H9 (cell line): ENCODE results near the gene F10. TPM values are rescaled to one million over a fixed set of nuclear protein-coding genes. Genes with fewer than 3 reads are reported as not detected.

ENCODE experiments used
- DNase-seq: peaks from one replicate; pipeline ENCODE4 v3.0.0-alpha.2; 2017
- H2AFZ ChIP-seq: one replicate; pipeline ENCODE4 v1.6.1; 2013; ENCODE audit warnings: mild to moderate bottlenecking, low read length, control low read depth, moderate library complexity
- H2AK5ac ChIP-seq: 2 replicates; pipeline ENCODE4 v1.6.1; 2013; ENCODE audit warnings: low read length, control low read depth, mixed read lengths; ENCODE audit not compliant: insufficient read length
- H2BK120ac ChIP-seq: one replicate; pipeline ENCODE4 v1.6.1; 2013; ENCODE audit warnings: low read depth, mild to moderate bottlenecking, low read length, control low read depth, inconsistent platforms; ENCODE audit not compliant: poor library complexity, severe bottlenecking
- H2BK12ac ChIP-seq: 2 replicates; pipeline ENCODE4 v1.6.1; 2013; ENCODE audit warnings: low read length, control low read depth, mixed read lengths, low read depth; ENCODE audit not compliant: insufficient read length
- H2BK15ac ChIP-seq: 2 replicates; pipeline ENCODE4 v1.6.1; 2013; ENCODE audit warnings: low read depth, low read length, control low read depth
- H2BK20ac ChIP-seq: one replicate; pipeline ENCODE4 v1.6.1; 2013; ENCODE audit warnings: low read depth, mild to moderate bottlenecking, low read length, control low read depth, inconsistent platforms; ENCODE audit not compliant: poor library complexity, severe bottlenecking
- H2BK5ac ChIP-seq: 2 replicates; pipeline ENCODE4 v1.6.1; 2013; ENCODE audit warnings: low read length, control low read depth, mixed read lengths; ENCODE audit not compliant: insufficient read length
- H3K14ac ChIP-seq: 2 replicates; pipeline ENCODE4 v1.6.1; 2013; ENCODE audit warnings: low read length, control low read depth; ENCODE audit not compliant: insufficient read depth
- H3K18ac ChIP-seq: 2 replicates; pipeline ENCODE4 v1.6.1; 2013; ENCODE audit warnings: low read depth, mild to moderate bottlenecking, mixed read lengths, low read length, control low read depth; ENCODE audit not compliant: insufficient read length
- H3K23ac ChIP-seq: 2 replicates; pipeline ENCODE4 v1.6.1; 2013; ENCODE audit warnings: low read length, control low read depth, mixed read lengths, low read depth; ENCODE audit not compliant: insufficient read length
- H3K23me2 ChIP-seq: 2 replicates; pipeline ENCODE4 v1.6.1; 2013; ENCODE audit warnings: low read depth, mild to moderate bottlenecking, mixed read lengths, low read length, control low read depth; ENCODE audit not compliant: insufficient read length, poor library complexity, severe bottlenecking
- H3K27ac ChIP-seq: 2 replicates; pipeline ENCODE4 v1.5.1; 2013; ENCODE audit warnings: low read length, control low read depth, mixed read lengths, low read depth; ENCODE audit not compliant: insufficient read length
- H3K27me3 ChIP-seq: 2 replicates; pipeline ENCODE4 v1.6.1; 2013; ENCODE audit warnings: low read length, control low read depth, inconsistent platforms; ENCODE audit not compliant: insufficient read depth
- H3K4ac ChIP-seq: 2 replicates; pipeline ENCODE4 v1.6.1; 2013; ENCODE audit warnings: low read depth, mild to moderate bottlenecking, control low read depth, inconsistent platforms, low read length, moderate library complexity
- H3K4me1 ChIP-seq: 2 replicates; pipeline ENCODE4 v1.6.1; 2013; ENCODE audit warnings: low read length, control low read depth, inconsistent platforms; ENCODE audit not compliant: insufficient read depth
- H3K4me2 ChIP-seq: 2 replicates; pipeline ENCODE4 v1.6.1; 2013; ENCODE audit warnings: low read length, control low read depth, mixed read lengths; ENCODE audit not compliant: insufficient read length, insufficient read depth
- H3K56ac ChIP-seq: 2 replicates; pipeline ENCODE4 v1.6.1; 2013; ENCODE audit warnings: low read depth, mild to moderate bottlenecking, mixed read lengths, low read length, control low read depth; ENCODE audit not compliant: insufficient read length
- H3K79me1 ChIP-seq: 2 replicates; pipeline ENCODE4 v1.6.1; 2013; ENCODE audit warnings: low read depth, mild to moderate bottlenecking, moderate library complexity, low read length, control low read depth, inconsistent platforms; ENCODE audit not compliant: insufficient read depth, poor library complexity, severe bottlenecking
- H3K79me2 ChIP-seq: 2 replicates; pipeline ENCODE4 v1.6.1; 2013; ENCODE audit warnings: low read length, control low read depth, inconsistent platforms; ENCODE audit not compliant: insufficient read depth
- H3K9ac ChIP-seq: 2 replicates; pipeline ENCODE4 v1.6.1; 2013; ENCODE audit warnings: low read length, control low read depth, mixed read lengths; ENCODE audit not compliant: insufficient read length; ENCODE audit errors: extremely low read depth
- H3K9me3 ChIP-seq: one replicate; pipeline ENCODE4 v1.6.1; 2013; ENCODE audit warnings: low read depth, low read length, inconsistent platforms; ENCODE audit not compliant: control insufficient read depth
- H3T11ph ChIP-seq: one replicate; pipeline ENCODE4 v1.6.1; 2013; ENCODE audit warnings: mild to moderate bottlenecking, low read length, control low read depth, inconsistent platforms
- H4K20me1 ChIP-seq: one replicate; pipeline ENCODE4 v1.6.1; 2013; ENCODE audit not compliant: control insufficient read depth, insufficient read length, insufficient read depth
- H4K5ac ChIP-seq: 2 replicates; pipeline ENCODE4 v1.6.1; 2013; ENCODE audit warnings: low read depth, mild to moderate bottlenecking, mixed read lengths, low read length, control low read depth; ENCODE audit not compliant: insufficient read length
- H4K8ac ChIP-seq: replicated peaks from 2 replicates; pipeline ENCODE4 v1.6.1; 2013; ENCODE audit warnings: low read length, control low read depth, mixed read lengths, low read depth; ENCODE audit not compliant: insufficient read length
- H4K91ac ChIP-seq: 2 replicates; pipeline ENCODE4 v1.6.1; 2013; ENCODE audit warnings: low read depth, mild to moderate bottlenecking, moderate library complexity, mixed read lengths, low read length, control low read depth; ENCODE audit not compliant: insufficient read length
- H3K27ac Mint-ChIP-seq, 3 experiments: 2 replicates in 2 of 3; 3 replicates in 1 of 3; pipeline ENCODE4 v1.8.0; 2020 to 2021; ENCODE audit warnings: mixed read lengths in 3 of 3, mild to moderate bottlenecking in 1 of 3, moderate library complexity in 1 of 3
- H3K27me3 Mint-ChIP-seq: 2 replicates; pipeline ENCODE4 v1.8.0; 2021; ENCODE audit warnings: low read depth, mild to moderate bottlenecking, moderate library complexity, mixed read lengths
- H3K36me3 Mint-ChIP-seq, 3 experiments: 2 replicates in 2 of 3; 3 replicates in 1 of 3; pipeline ENCODE4 v1.8.0; 2020 to 2021; ENCODE audit warnings: low read depth in 3 of 3, mixed read lengths in 3 of 3; ENCODE audit not compliant: insufficient read depth in 1 of 3
- H3K4me1 Mint-ChIP-seq, 2 experiments: 2 replicates each; pipeline ENCODE4 v1.8.0; 2020; ENCODE audit warnings: mixed read lengths in 2 of 2
- H3K4me3 Mint-ChIP-seq, 2 experiments: 2 replicates in 1 of 2; 3 replicates in 1 of 2; pipeline ENCODE4 v1.8.0; 2020 to 2021; ENCODE audit warnings: mild to moderate bottlenecking in 2 of 2, mixed read lengths in 2 of 2, moderate library complexity in 1 of 2
- H3K9me3 Mint-ChIP-seq, 2 experiments: 2 replicates in 1 of 2; 3 replicates in 1 of 2; pipeline ENCODE4 v1.8.0; 2020; ENCODE audit warnings: mild to moderate bottlenecking in 2 of 2, mixed read lengths in 2 of 2, moderate library complexity in 1 of 2
- CTCF ChIP-seq: fragments of 200-600 bp; sonication (generic); conservative IDR thresholded peaks from 3 replicates; pipeline ENCODE4 v1.8.0; 2021; ENCODE audit warnings: antibody characterized with exemption, mild to moderate bottlenecking
- WGBS: extraction: QIAGEN DNeasy Blood & Tissue Kit; methylation state at CpG from one replicate; pipeline ENCODE4 v1.1.7; 2013; ENCODE audit warnings: missing lambda C conversion rate, low lambda C conversion rate, mixed read lengths; ENCODE audit not compliant: insufficient read length; ENCODE audit errors: extremely low coverage; 5-methylcytosine and 5-hydroxymethylcytosine counted together
- total RNA-seq: library from RNA; stranded (reverse); gene quantifications from 2 replicates; pipeline ENCODE4 v1.2.1, GENCODE V29; 2021

F10 gene
- total RNA-seq, 1 experiment from 2014 or later: 1.7 TPM

- H4K8ac ChIP-seq: no peak overlapping the region
Measured at GRCh38 chr13:113113846-113114271, 8.7 kb upstream of the F10 start.

More at GRCh38 chr13:113113846-113114271, 8.7 kb upstream of the F10 start:
- WGBS: no CpG with 5 or more reads among the region's 8 CpGs
- H4K91ac ChIP-seq: no peak overlapping the region
- H3K79me2 ChIP-seq: no peaks in the 10 kb centered on the region
- no peak overlapping the region for H2BK120ac ChIP-seq
- no peak overlapping the region for H3K23ac ChIP-seq
- H3K23me2 ChIP-seq: peaks cover 4% of the 10 kb centered on the region
- H3K4me2 ChIP-seq: no peak overlapping the region
- no peak overlapping the region for H3K18ac ChIP-seq
- no peak overlapping the region for H2AFZ ChIP-seq
- no peak overlapping the region for H3K14ac ChIP-seq
- no peaks in the 10 kb centered on the region for H3K9me3 ChIP-seq
- no peak overlapping the region for H2BK20ac ChIP-seq
- Mint-ChIP-seq H3K36me3 (peaks cover 3 to 5% (median 4%) of the 10 kb centered on the region in 3 experiments; a peak in 4 of 7 replicates), H3K27ac (no peak overlapping the region), H3K27me3 (peaks cover 40% of the 10 kb centered on the region), H3K4me3 (no peak overlapping the region), H3K4me1 (peaks cover 0 to 4% of the 10 kb centered on the region in 2 experiments; a peak in 1 of 4 replicates), H3K9me3 (peaks cover 3 to 8% of the 10 kb centered on the region in 2 experiments; a peak in 4 of 5 replicates)
- H2BK5ac ChIP-seq: no peak overlapping the region
- H4K5ac ChIP-seq: no peak overlapping the region
- H3K79me1 ChIP-seq: no peaks in the 10 kb centered on the region
- TF ChIP-seq CTCF: no peak
- DNase-seq: no peak
- H3T11ph ChIP-seq: no peak overlapping the region
- no peak overlapping the region for H3K56ac ChIP-seq
- H2BK15ac ChIP-seq: no peak overlapping the region
- no peak overlapping the region for H2BK12ac ChIP-seq
- peaks cover 29% of the 10 kb centered on the region; the same call in 1 of the 2 replicates for H3K27me3 ChIP-seq
- H3K9ac ChIP-seq: no peak overlapping the region
- H3K27ac ChIP-seq: no peak overlapping the region
- no peaks in the 10 kb centered on the region for H3K4me1 ChIP-seq
- H4K20me1 ChIP-seq: no peaks in the 10 kb centered on the region
- no peak overlapping the region for H3K4ac ChIP-seq
- H2AK5ac ChIP-seq: no peak overlapping the region
